CD4-positive, alpha-beta T cell treated with Interleukin-10 for 1 hour (primary cell): ENCODE measurements around the gene LUM.

Experiments
- DNase-seq: peaks from one replicate; pipeline ENCODE4 v3.0.0-alpha.2; 2020

Gene LUM

GRCh38 chr12:91074154-91074709 lies 37.1 kb downstream of the LUM start:
- DNase-seq: no peak

GRCh38 chr12:91073426-91073825 lies 37.9 kb downstream of the LUM start:
- DNase-seq: no peak

- DNase-seq: no peak
Observed at GRCh38 chr12:91072931-91073330, 38.4 kb downstream of the LUM start.

GRCh38 chr12:91070936-91071335 lies 40.4 kb downstream of the LUM start:
- no peak for DNase-seq

- DNase-seq: no peak
Observed at GRCh38 chr12:91065396-91065795, 45.9 kb downstream of the LUM start.

GRCh38 chr12:91064640-91065039 lies 46.7 kb downstream of the LUM start:
- DNase-seq: no peak

GRCh38 chr12:91061091-91061490 lies 50.2 kb downstream of the LUM start:
- no peak for DNase-seq

- no peak for DNase-seq
Observed at GRCh38 chr12:91059211-91059610, 52.1 kb downstream of the LUM start.

- DNase-seq: no peak
Observed at GRCh38 chr12:91058786-91059185, 52.5 kb downstream of the LUM start.

GRCh38 chr12:91057368-91058165 lies 53.7 kb downstream of the LUM start, which contains the start of gene KERA:
TSS of gene KERA (minus strand) at chr12:91058024. CDS start at chr12:91056281, 1,743 bp downstream.
- DNase-seq: no peak

- DNase-seq: no peak
Observed at GRCh38 chr12:91056488-91056887, 54.8 kb downstream of the LUM start.

- DNase-seq: no peak
Observed at GRCh38 chr12:91055976-91056375, 55.3 kb downstream of the LUM start.

GRCh38 chr12:91053951-91054715 lies 57.2 kb downstream of the LUM start:
- no peak for DNase-seq
